Kidney epithelial cell (primary cell): ENCODE data around the gene CPPED1. TPM values are rescaled to one million over a fixed set of nuclear protein-coding genes. Genes with fewer than 3 reads are reported as not detected.

Experiments used
- DNase-seq: peaks from one replicate; pipeline ENCODE4 v3.0.0-alpha.2; 2010; ENCODE audit warnings: low read depth
- H3K27me3 ChIP-seq: 2 replicates; pipeline ENCODE4 v1.6.0; 2011; ENCODE audit warnings: low read length; ENCODE audit not compliant: control insufficient read depth, insufficient read depth
- H3K36me3 ChIP-seq: 2 replicates; pipeline ENCODE4 v1.5.1; 2011; ENCODE audit warnings: low read length; ENCODE audit not compliant: control insufficient read depth, insufficient read depth
- H3K4me3 ChIP-seq: 2 replicates; pipeline ENCODE4 v1.5.1; 2011; ENCODE audit warnings: low read depth, mild to moderate bottlenecking, control low read depth, low read length
- total RNA-seq: library from RNA; depleted of rRNA; stranded (reverse); fragments of >200 nt; gene quantifications from 2 replicates; pipeline ENCODE4 v1.2.3, GENCODE V29; 2015
- TF ChIP-seq, protein P1 (sequence below): IDR thresholded peaks from 2 replicates; pipeline ENCODE4 v1.5.1; 2011; ENCODE audit warnings: mild to moderate bottlenecking, moderate library complexity, low read length, control low read depth, inconsistent platforms; ENCODE audit not compliant: insufficient read depth, poor library complexity, severe bottlenecking

CPPED1 gene
- total RNA-seq, 1 donor from 2014 or later = 25.3 TPM

DNA sequence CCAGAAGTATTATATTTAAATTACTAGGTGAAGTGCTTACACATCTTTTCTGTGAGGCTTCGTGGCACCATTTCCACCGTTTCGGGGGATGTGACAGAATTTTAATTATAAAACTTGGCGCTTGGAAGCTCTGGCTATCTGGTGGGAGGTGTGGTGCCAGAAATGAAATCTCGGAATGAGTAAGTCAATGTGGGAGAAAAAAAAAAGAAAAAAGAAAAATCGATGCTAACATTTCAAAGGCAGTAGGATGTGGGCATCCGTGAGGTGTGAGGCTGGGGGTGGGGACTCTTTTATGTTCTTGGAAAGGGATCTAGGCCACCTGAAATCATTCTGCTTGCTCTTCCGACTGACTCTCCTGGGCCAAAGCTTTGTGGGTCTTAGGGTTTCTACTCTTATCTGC, 21.9 kb downstream of the CPPED1 start:
- TF ChIP-seq, protein P1, sequence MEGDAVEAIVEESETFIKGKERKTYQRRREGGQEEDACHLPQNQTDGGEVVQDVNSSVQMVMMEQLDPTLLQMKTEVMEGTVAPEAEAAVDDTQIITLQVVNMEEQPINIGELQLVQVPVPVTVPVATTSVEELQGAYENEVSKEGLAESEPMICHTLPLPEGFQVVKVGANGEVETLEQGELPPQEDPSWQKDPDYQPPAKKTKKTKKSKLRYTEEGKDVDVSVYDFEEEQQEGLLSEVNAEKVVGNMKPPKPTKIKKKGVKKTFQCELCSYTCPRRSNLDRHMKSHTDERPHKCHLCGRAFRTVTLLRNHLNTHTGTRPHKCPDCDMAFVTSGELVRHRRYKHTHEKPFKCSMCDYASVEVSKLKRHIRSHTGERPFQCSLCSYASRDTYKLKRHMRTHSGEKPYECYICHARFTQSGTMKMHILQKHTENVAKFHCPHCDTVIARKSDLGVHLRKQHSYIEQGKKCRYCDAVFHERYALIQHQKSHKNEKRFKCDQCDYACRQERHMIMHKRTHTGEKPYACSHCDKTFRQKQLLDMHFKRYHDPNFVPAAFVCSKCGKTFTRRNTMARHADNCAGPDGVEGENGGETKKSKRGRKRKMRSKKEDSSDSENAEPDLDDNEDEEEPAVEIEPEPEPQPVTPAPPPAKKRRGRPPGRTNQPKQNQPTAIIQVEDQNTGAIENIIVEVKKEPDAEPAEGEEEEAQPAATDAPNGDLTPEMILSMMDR = no peak
- no peak overlapping the region for H3K4me3 ChIP-seq
- H3K36me3 ChIP-seq = no peaks in the 10 kb centered on the region
- DNase-seq = no peak
- no peaks in the 10 kb centered on the region for H3K27me3 ChIP-seq

DNA sequence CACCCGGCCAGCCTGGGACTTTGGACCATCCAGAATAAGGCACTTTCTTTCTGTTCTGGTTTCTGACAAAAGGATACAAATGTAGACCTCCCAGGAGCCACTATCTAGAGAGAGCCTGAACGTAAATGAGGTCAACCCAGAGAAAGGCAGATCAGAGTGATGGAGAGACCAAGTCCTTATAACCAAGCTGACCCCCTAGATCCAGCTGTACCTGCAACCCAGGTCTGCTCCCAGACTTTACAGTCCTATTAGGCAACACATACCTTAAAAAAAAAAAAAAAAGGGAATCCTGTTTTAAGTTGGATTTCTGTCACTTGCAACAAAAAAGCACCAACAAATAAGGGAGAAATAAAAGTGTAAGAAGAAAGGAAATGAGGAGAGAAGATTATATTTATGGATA, 23.2 kb downstream of the CPPED1 start:
- Histone ChIP-seq H3K27me3 (no peaks in the 10 kb centered on the region), H3K36me3 (no peaks in the 10 kb centered on the region), H3K4me3 (no peak overlapping the region)
- no peak for DNase-seq
- TF ChIP-seq, protein P1 = no peak

DNA sequence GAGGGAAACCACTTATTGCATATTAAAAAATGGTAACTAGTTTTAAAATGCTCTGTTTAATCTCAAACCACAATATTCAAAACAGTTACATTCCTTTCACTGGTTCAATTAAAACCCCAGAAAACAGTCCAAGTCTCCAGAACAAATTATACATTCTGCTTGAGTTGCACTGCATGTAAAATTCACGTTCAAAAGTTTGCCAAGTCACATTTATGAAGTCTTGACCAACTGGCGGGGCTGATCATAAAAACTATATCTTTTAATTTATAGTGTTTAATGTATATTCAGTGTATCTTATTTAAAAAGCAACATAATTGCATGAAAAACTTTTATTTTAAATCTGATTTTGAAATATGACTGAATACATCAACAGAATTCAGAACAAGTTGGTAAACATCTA, 25.0 kb downstream of the CPPED1 start:
- Histone ChIP-seq H3K4me3 (no peak overlapping the region), H3K27me3 (no peaks in the 10 kb centered on the region), H3K36me3 (no peaks in the 10 kb centered on the region)
- DNase-seq = no peak
- TF ChIP-seq, protein P1 = no peak

DNA sequence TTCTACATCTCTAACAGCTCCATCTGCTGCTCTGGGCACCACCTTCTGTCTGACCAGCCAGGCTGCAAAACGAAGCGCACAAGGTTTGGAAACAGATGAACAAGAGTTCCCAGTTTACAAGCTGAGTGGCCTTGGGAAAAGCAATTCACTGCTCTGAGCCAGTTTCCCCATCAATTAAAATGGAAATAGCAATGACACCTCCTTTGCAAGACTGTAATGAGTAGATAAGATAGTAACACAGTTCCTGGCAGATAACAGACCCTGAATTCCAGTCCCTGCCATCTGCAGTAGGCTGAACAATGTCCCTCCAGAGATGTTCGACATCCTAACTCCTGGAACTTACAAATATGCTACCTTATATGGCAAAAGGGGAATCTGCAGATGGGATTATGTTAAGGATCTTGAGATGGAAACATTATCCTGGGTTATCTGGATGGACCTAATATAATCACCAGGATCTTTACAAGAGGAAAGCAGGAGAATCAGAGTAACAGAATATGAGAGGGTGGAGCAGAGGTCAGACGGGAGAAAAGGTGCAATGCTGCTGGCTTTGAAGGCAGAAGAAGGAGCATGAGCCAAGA, 27.9 kb downstream of the CPPED1 start:
- TF ChIP-seq, protein P1 = no peak
- DNase-seq = no peak
- H3K27me3 ChIP-seq = no peaks in the 10 kb centered on the region
- no peak overlapping the region for H3K4me3 ChIP-seq
- H3K36me3 ChIP-seq = no peaks in the 10 kb centered on the region

DNA sequence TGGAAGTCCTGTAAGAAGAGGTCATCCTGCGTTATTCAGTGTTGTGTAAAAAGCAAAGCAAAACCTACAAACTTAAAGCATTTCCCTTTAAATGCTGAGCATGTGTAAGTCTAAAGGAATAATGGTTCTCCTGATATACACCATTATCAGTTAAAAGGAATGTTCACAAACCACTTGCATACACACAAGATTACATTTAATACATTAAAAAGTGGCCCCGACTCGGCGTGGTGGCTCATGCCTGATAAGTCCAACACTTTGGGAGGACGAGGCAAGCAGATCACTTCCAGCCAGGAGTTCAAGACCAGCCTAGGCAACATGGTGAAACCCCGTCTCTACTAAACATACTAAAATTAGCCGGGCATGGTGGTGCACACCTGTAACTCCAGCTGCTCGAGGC, 30.5 kb downstream of the CPPED1 start:
- no peaks in the 10 kb centered on the region for H3K36me3 ChIP-seq
- DNase-seq = no peak
- no peaks in the 10 kb centered on the region for H3K27me3 ChIP-seq
- no peak overlapping the region for H3K4me3 ChIP-seq
- TF ChIP-seq, protein P1 = no peak

DNA sequence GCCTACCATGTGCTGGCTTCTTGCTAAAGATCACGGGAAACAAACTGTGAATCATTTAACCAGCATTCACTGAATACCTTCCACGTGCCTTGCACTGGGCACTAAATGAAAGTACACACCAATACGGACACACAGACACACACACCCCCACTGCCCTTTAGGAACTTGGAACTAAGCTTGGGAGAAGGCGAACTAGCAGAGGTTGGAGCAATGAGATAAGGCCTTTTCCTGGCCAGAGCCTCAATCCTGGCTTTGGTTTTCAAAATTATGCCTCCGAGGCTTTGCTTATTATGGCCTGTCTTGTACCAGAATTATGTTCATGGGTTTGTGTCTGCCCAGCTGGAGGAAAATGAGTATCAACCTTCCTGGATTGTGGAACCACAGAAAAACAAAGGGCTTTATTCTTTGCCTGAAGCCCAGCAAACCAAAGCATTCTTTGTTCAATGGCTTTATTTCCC, 32.3 kb downstream of the CPPED1 start:
- DNase-seq = no peak
- Histone ChIP-seq H3K27me3 (no peaks in the 10 kb centered on the region), H3K36me3 (no peaks in the 10 kb centered on the region), H3K4me3 (no peak overlapping the region)
- TF ChIP-seq, protein P1 = no peak
